ENCODE results near the gene BRPF1.

Gene BRPF1

GRCh38 chr3:9732080-9732739 lies 675 bp downstream of the BRPF1 start:
- DNase-seq (ENCODE audit: low read depth), result peak; percentile 38

DNA sequence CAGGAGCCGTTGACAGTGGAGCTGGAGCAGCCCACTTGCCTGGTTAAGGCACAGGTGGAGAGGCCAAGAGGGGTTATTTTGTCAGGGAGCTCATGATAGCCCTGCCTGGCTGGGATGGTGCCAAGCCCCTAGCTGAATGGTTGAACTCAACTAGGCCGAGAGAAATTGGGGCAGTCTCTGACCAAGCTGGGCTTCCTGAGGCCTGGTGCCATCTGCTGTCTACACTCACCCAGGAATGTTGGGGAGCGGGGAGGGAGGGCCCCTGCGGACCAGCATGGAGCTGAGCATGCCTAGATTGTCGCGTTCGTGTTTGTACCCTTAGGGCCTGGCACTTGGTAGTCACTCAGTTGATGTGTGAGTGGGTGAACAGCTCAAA lies 1.2 kb downstream of the BRPF1 start:
- DNase-seq (ENCODE audit: low read depth), result peak; percentile 58

- no peak for DNase-seq (ENCODE audit: low read depth)
Observed at GRCh38 chr3:9736831-9737230, 5.3 kb downstream of the BRPF1 start.

DNA sequence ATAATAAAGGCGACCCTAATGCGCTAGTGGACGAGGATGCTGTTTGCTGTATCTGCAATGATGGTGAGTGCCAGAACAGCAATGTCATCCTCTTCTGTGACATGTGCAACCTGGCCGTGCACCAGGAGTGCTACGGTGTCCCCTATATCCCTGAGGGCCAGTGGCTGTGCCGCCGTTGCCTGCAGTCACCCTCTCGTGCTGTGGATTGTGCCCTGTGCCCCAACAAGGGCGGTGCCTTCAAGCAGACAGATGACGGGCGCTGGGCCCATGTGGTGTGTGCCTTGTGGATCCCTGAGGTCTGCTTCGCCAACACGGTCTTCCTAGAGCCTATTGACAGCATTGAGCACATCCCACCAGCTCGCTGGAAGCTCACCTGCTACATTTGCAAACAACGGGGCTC lies 7.6 kb downstream of the BRPF1 start:
- no peak for DNase-seq (ENCODE audit: low read depth)

DNA sequence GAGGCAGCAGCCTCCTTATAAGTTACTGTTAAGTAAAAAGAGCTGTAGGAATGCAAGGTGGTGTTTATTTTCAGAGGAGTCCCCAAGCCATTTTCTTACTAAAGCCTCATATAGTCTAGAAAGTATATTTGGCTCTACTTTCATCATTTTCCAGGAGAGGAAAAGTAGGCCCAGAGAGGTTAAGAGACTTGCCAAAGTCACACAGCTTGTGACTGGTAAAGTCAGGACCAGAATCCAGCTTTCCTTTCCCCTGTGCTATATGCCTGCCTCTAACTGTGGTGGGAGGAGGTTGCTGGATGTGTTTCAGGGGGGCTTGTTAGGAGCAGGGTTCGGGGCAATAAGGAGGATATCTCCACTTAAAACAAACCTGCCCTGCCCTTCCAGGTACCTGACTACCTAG lies 11.0 kb downstream of the BRPF1 start:
- no peak for DNase-seq (ENCODE audit: low read depth)

- no peak for DNase-seq (ENCODE audit: low read depth)
Observed at GRCh38 chr3:9743548-9743947, 12.0 kb downstream of the BRPF1 start.

GRCh38 chr3:9744162-9744561 lies 12.6 kb downstream of the BRPF1 start:
- no peak for DNase-seq (ENCODE audit: low read depth)

DNA sequence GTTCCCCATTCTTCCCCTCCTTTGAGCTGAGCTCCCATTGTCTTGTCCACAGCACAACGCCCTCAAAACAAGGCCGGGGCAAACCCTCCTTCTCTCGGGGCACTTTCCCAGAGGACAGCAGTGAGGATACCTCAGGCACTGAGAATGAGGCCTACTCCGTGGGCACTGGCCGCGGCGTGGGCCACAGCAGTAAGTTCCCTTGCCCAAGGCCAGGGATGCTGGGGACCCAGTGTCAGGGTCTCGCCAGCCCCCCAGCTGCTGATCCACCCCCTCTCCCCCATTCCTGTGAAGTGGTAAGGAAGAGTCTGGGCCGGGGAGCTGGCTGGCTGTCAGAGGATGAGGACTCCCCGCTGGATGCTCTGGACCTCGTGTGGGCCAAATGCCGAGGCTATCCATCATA lies 14.0 kb downstream of the BRPF1 start:
- no peak for DNase-seq (ENCODE audit: low read depth)

- peak; percentile 84 for DNase-seq (ENCODE audit: low read depth)
Observed at GRCh38 chr3:9746330-9746729, 14.8 kb downstream of the BRPF1 start.

DNA sequence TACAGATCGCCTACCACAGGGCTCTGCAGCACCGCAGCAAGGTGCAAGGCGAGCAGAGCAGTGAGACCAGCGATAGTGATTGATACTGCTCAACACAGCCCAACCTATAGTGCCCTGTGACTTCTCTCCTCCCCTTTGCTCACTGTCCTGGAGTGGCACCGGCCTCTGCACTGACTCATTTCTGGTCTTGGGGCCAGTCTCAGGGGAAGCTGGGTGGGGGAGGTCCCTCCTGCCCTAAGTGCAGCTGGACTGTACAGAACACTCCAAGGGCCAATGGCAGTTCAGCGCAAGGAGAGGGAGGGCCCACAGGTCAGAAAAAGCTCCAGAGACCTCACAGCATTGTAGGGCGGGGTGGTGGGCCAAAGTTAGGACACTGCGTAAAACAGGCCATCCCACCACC lies 15.7 kb downstream of the BRPF1 start:
- peak; percentile 70 for DNase-seq (ENCODE audit: low read depth)

GRCh38 chr3:9748031-9748430 lies 16.5 kb downstream of the BRPF1 start:
- DNase-seq (ENCODE audit: low read depth), result no peak

- no peak for DNase-seq (ENCODE audit: low read depth)
Observed at GRCh38 chr3:9749296-9749644, 17.7 kb downstream of the BRPF1 start.

DNA sequence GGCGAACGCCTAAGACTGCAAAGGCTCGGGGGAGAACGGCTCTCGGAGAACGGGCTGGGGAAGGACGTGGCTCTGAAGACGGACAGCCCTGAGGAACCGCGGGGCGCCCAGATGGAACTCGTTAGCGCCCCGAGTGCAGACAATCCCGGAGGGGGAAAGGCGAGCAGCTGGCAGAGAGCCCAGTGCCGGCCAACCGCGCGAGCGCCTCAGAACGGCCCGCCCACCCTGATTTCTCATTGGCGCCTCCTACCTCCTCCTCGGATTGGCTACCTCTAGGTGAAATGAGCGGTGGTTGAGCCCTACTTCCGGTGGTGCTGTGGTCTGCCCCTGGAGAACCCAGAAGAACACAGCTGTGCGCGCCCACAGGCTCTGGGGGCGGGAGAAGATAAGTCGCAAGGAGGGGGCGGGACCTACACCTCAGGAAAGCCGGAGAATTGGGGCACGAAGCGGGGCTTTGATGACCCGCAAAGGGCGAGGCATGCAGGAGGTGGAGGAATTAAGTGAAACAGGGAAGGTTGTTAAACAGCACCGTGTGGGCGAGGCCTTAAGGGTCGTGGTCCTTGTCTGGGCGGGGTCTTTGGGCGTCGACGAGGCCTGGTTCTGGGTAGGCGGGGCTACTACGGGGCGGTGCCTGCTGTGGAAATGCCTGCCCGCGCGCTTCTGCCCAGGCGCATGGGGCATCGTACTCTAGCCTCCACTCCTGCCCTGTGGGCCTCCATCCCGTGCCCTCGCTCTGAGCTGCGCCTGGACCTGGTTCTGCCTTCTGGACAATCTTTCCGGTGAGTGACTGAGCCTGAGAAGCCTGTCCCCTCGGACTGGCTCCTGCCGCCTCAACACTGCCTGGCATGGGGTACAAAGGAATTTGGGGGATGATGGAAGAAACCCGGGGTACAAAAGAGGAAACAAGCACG lies 18.4 kb downstream of the BRPF1 start, which contains the start of gene OGG1:
Gene OGG1 (plus strand): TSS at position 308 of the 911 bp plus-strand sequence. CDS start 335 bp downstream, at position 643.
- peak; percentile 99 for DNase-seq (ENCODE audit: low read depth)

- DNase-seq (ENCODE audit: low read depth), result peak; percentile 47
Observed at GRCh38 chr3:9750556-9751411, 19.2 kb downstream of the BRPF1 start.

GRCh38 chr3:9754678-9755077 lies 23.1 kb downstream of the BRPF1 start:
- peak; percentile 45 for DNase-seq (ENCODE audit: low read depth)

DNA sequence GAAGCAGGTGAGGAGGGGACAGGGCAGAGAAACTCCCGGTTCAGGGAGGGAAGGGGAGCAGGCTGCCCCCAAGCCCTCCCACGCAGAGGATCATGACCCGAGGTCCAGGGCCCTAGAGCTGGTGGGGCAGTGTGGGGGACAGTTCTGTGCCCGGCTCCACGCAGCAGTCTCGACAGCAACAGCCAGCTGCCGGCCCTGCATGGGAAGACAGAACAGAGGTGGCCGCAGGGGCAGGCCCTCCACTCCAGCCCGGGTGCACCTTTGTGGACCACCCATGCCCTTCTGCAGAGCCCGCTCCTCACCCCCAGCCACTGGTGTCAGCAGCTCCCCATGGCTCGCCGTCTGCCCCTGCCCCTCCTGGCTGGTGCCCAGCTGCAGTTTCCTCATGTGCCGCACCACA lies 25.9 kb downstream of the BRPF1 start:
- no peak for DNase-seq (ENCODE audit: low read depth)

- DNase-seq (ENCODE audit: low read depth), result no peak
Observed at GRCh38 chr3:9760779-9761505, 29.4 kb downstream of the BRPF1 start.

GRCh38 chr3:9761919-9762318 lies 30.4 kb downstream of the BRPF1 start:
- DNase-seq (ENCODE audit: low read depth), result no peak

DNA sequence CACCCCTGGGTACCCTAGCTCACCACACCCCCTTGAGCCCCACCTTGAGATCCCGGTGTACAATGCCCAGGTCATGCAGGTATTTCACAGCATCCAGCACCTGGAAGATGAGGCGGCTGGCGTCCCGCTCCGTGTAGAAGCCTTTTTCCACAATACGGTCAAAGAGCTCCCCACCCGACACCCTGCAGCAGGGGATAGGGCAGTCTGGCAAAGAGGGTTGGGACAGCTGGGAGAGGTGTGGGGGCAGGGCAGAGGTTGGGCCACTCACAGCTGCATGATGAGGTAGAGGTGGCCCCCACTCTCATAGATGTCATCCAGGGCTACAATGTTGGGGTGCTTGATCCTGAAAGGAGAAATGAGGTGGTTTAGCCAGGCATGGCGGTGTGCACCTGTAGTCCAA lies 31.3 kb downstream of the BRPF1 start:
- DNase-seq (ENCODE audit: low read depth), result no peak

- no peak for DNase-seq (ENCODE audit: low read depth)
Observed at GRCh38 chr3:9765865-9766264, 34.3 kb downstream of the BRPF1 start.

GRCh38 chr3:9767418-9767817 lies 35.9 kb downstream of the BRPF1 start:
- no peak for DNase-seq (ENCODE audit: low read depth)
